ENCODE data around the gene EARS2.

DNA sequence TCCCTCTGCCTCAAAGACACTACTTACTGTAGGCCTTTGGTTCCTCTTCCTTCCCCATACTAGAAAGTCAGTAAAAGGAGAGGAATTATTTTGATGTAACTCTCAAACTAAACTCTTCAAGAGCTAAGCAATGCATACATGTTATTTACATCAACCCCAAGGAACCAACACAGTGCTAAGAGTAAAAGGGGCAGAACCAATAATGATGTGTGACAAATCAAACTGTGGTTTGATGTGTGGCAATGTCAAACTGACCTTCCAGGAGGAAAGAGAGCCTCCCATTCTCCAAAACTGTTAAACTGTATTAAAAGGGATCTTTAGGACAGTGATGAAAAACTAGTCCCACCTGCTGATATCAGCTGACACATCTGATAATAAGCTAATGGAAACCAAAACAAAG lies 23.2 kb upstream of the EARS2 start:
- TF ChIP-seq L3MBTL2 (conservative IDR thresholded peaks at IDR 0.05) (no peak), TARDBP (IDR thresholded peaks at IDR 0.05) (no peak), ELF4 (IDR thresholded peaks at IDR 0.05) (no peak), ZNF384 (IDR thresholded peaks at IDR 0.05) (no peak), BHLHE40 (IDR thresholded peaks at IDR 0.05; ENCODE audit: borderline replicate concordance) (no peak), SUZ12 (IDR thresholded peaks at IDR 0.05) (no peak), SP1 (IDR thresholded peaks at IDR 0.05) (no peak), NFRKB (IDR thresholded peaks at IDR 0.05) (no peak), FOXM1 (IDR thresholded peaks at IDR 0.05; ENCODE audit: borderline replicate concordance) (no peak), HDGF (IDR thresholded peaks at IDR 0.05; ENCODE audit: borderline replicate concordance) (no peak), LEF1 (IDR thresholded peaks at IDR 0.05; ENCODE audit: borderline replicate concordance) (no peak), ARNT (IDR thresholded peaks at IDR 0.05) (no peak), FOXA1 (IDR thresholded peaks at IDR 0.05) (no peak)
- TF ChIP-seq, protein P1, sequence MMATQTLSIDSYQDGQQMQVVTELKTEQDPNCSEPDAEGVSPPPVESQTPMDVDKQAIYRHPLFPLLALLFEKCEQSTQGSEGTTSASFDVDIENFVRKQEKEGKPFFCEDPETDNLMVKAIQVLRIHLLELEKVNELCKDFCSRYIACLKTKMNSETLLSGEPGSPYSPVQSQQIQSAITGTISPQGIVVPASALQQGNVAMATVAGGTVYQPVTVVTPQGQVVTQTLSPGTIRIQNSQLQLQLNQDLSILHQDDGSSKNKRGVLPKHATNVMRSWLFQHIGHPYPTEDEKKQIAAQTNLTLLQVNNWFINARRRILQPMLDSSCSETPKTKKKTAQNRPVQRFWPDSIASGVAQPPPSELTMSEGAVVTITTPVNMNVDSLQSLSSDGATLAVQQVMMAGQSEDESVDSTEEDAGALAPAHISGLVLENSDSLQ (IDR thresholded peaks at IDR 0.05), result no peak
